Panc1 (cell line): ENCODE data around the gene ZBTB46. TPM values are rescaled to one million over a fixed set of nuclear protein-coding genes. Genes with fewer than 3 reads are reported as not detected.

Experiments used
- ATAC-seq: fragments of 200-7000 bp; cut with Tn5 transposase; 2 replicates; pipeline ENCODE4 v1.9.1; 2020; ENCODE audit warnings: mild to moderate bottlenecking, moderate library complexity
- BruUV-seq: library from RNA; stranded (reverse); fragments of 400-500 nt; replicated peaks from 2 replicates; lab custom pipeline; 2021; lab: Mats Ljungman, UMichigan
- CTCF ChIA-PET: fragments of 300-600 bp; sonication (Branson Sonifier 250); formaldehyde crosslinking; loops from one replicate; lab custom pipeline; 2022; ENCODE audit warnings: antibody characterized with exemption; lab: Charles Lee
- POLR2A ChIA-PET: fragments of 300-600 bp; sonication (Branson Sonifier 250); formaldehyde crosslinking; loops from one replicate; lab custom pipeline; 2022; ENCODE audit warnings: antibody characterized with exemption; lab: Charles Lee
- DNase-seq: peaks from one replicate; pipeline ENCODE4 v3.0.0-alpha.2; 2010; ENCODE audit warnings: low read depth, low spot score
- H3K27ac ChIP-seq: 2 replicates; pipeline ENCODE4 v1.5.1; 2011; ENCODE audit warnings: mild to moderate bottlenecking, low read length, inconsistent platforms
- H3K27me3 ChIP-seq: fragments of 200-500 bp; sonication (Bioruptor generic); 2 replicates; pipeline ENCODE4 v1.6.0; 2014; ENCODE audit warnings: low read length, inconsistent platforms; ENCODE audit not compliant: control insufficient read depth, insufficient read depth
- H3K36me3 ChIP-seq: fragments of 200-500 bp; sonication (Bioruptor generic); 2 replicates; pipeline ENCODE4 v1.5.1; 2014; ENCODE audit warnings: inconsistent platforms, mild to moderate bottlenecking, low read length, moderate library complexity; ENCODE audit not compliant: control insufficient read depth, insufficient read depth
- H3K4me1 ChIP-seq: 2 replicates; pipeline ENCODE4 v1.5.1; 2011; ENCODE audit warnings: inconsistent platforms, mild to moderate bottlenecking, low read length, moderate library complexity; ENCODE audit not compliant: control insufficient read depth, insufficient read depth
- H3K4me3 ChIP-seq, 2 experiments: 2 replicates each; pipeline ENCODE4 v1.5.1; 2011 to 2012; ENCODE audit warnings: low read depth in 2 of 2, low read length in 2 of 2, mild to moderate bottlenecking in 2 of 2, inconsistent platforms in 1 of 2, moderate library complexity in 1 of 2
- H3K9me3 ChIP-seq: fragments of 200-500 bp; sonication (Bioruptor generic); 2 replicates; pipeline ENCODE4 v1.5.1; 2014; ENCODE audit warnings: low read depth, mild to moderate bottlenecking, inconsistent platforms, low read length, moderate library complexity; ENCODE audit not compliant: control insufficient read depth, insufficient read depth
- POLR2AphosphoS5 ChIP-seq: IDR thresholded peaks from 2 replicates; pipeline ENCODE4 v1.6.1; 2012; ENCODE audit warnings: mild to moderate bottlenecking, low read depth, low read length, moderate library complexity
- SIN3A ChIP-seq: IDR thresholded peaks from 2 replicates; pipeline ENCODE4 v1.6.1; 2012; ENCODE audit warnings: low read depth, mild to moderate bottlenecking, low read length, moderate library complexity, borderline replicate concordance; ENCODE audit not compliant: insufficient read depth
- TCF7L2 ChIP-seq: IDR thresholded peaks from 2 replicates; pipeline ENCODE4 v1.6.1; 2011; ENCODE audit warnings: mild to moderate bottlenecking, low read depth, low read length, inconsistent platforms
- in situ Hi-C: cut with HindIII; loops from 2 replicates; pipeline ENCODE4 v1.10.0; 2016; ENCODE audit warnings: low sequenced_read_pairs, low pct_unique_long_range_greater_than_20kb
- intact Hi-C: fragments of 100-400 bp; cut with micrococcal nuclease; formaldehyde crosslinking; loops from one replicate; pipeline ENCODE4 v1.10.0; 2022; ENCODE audit not compliant: unreplicated experiment
- total RNA-seq: library from RNA; stranded (reverse); gene quantifications from one replicate; pipeline ENCODE4 v1.2.1, GENCODE V29; 2021; ENCODE audit not compliant: unreplicated experiment
- TF ChIP-seq, protein P1 (sequence below): fragments of 450-650 bp; IDR thresholded peaks from 2 replicates; pipeline ENCODE4 v1.5.1; 2017; ENCODE audit warnings: mild to moderate bottlenecking
- TF ChIP-seq, protein P2 (sequence below), 2 experiments: IDR thresholded peaks; 2 replicates each; pipeline ENCODE4 v1.6.1; 2011 to 2012; ENCODE audit warnings: low read depth in 2 of 2, control low read depth in 1 of 2, low read length in 1 of 2, mild to moderate bottlenecking in 1 of 2, moderate library complexity in 1 of 2; ENCODE audit not compliant: insufficient read depth in 1 of 2

Gene ZBTB46
- total RNA-seq, 1 experiment from 2014 or later: 15.2 TPM

DNA sequence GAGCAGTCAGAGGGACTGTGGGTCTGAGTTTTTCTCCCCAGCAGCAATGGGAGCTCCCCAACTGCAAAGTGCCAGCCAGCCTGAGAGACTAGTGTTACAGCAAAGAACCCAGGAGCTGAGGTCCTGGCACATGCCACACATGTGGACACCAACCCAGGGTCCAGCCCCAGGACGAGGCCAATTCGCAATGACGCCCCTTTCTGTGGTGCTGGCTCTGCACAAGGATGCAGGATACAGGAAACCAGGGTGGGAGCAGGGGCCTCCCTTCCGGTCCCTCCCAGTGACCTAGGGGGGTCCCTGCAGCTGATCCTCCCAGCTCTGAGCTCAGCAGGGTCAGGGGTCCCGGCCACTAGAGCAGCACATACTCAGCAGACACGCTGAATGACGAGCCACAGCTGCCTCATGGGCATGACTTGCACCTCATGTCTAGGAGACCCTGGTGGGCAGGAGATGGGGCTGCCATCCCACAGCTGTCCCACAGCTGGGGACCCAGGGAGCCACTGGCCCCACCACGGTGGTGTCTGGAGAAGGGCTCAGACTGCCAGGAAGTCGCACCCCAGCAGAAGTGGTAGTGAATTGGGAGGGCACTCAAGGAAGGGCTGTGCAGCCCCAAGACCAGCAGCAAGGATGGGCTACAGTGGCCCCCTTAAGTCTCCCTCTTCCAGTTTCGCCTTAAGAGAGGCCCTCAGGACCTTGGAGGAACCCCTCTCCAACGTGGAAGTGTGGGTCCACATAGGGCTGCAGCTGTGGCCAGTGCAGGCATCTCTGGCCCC lies 126.9 kb downstream of the ZBTB46 start:
- Histone ChIP-seq H3K9me3 (no peaks in the 10 kb centered on the region), H3K4me3 (no peak overlapping the region), H3K4me1 (peaks cover 51% of the 10 kb centered on the region), H3K27ac (no peak overlapping the region), H3K27me3 (no peaks in the 10 kb centered on the region), H3K36me3 (peaks cover 9% of the 10 kb centered on the region; the same call in 1 of the 2 replicates)
- TF ChIP-seq SIN3A: no peak
- TF ChIP-seq, protein P1, sequence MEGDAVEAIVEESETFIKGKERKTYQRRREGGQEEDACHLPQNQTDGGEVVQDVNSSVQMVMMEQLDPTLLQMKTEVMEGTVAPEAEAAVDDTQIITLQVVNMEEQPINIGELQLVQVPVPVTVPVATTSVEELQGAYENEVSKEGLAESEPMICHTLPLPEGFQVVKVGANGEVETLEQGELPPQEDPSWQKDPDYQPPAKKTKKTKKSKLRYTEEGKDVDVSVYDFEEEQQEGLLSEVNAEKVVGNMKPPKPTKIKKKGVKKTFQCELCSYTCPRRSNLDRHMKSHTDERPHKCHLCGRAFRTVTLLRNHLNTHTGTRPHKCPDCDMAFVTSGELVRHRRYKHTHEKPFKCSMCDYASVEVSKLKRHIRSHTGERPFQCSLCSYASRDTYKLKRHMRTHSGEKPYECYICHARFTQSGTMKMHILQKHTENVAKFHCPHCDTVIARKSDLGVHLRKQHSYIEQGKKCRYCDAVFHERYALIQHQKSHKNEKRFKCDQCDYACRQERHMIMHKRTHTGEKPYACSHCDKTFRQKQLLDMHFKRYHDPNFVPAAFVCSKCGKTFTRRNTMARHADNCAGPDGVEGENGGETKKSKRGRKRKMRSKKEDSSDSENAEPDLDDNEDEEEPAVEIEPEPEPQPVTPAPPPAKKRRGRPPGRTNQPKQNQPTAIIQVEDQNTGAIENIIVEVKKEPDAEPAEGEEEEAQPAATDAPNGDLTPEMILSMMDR: no peak
- TF ChIP-seq, protein P2, sequence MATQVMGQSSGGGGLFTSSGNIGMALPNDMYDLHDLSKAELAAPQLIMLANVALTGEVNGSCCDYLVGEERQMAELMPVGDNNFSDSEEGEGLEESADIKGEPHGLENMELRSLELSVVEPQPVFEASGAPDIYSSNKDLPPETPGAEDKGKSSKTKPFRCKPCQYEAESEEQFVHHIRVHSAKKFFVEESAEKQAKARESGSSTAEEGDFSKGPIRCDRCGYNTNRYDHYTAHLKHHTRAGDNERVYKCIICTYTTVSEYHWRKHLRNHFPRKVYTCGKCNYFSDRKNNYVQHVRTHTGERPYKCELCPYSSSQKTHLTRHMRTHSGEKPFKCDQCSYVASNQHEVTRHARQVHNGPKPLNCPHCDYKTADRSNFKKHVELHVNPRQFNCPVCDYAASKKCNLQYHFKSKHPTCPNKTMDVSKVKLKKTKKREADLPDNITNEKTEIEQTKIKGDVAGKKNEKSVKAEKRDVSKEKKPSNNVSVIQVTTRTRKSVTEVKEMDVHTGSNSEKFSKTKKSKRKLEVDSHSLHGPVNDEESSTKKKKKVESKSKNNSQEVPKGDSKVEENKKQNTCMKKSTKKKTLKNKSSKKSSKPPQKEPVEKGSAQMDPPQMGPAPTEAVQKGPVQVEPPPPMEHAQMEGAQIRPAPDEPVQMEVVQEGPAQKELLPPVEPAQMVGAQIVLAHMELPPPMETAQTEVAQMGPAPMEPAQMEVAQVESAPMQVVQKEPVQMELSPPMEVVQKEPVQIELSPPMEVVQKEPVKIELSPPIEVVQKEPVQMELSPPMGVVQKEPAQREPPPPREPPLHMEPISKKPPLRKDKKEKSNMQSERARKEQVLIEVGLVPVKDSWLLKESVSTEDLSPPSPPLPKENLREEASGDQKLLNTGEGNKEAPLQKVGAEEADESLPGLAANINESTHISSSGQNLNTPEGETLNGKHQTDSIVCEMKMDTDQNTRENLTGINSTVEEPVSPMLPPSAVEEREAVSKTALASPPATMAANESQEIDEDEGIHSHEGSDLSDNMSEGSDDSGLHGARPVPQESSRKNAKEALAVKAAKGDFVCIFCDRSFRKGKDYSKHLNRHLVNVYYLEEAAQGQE (IDR thresholded peaks at IDR 0.05; ENCODE audit: insufficient read depth in 1 of 2, low read depth in 2 of 2, low read length in 1 of 2): no peak
- TF ChIP-seq POLR2AphosphoS5: no peak
- TF ChIP-seq TCF7L2: no peak
- POLR2A ChIA-PET: no interaction called here
- DNase-seq: no peak
- in situ Hi-C loops (no loop called here), intact Hi-C loops (no loop called here)
- no peak for ATAC-seq
- CTCF ChIA-PET: no interaction called here
- no TSS peak for BruUV-seq

DNA sequence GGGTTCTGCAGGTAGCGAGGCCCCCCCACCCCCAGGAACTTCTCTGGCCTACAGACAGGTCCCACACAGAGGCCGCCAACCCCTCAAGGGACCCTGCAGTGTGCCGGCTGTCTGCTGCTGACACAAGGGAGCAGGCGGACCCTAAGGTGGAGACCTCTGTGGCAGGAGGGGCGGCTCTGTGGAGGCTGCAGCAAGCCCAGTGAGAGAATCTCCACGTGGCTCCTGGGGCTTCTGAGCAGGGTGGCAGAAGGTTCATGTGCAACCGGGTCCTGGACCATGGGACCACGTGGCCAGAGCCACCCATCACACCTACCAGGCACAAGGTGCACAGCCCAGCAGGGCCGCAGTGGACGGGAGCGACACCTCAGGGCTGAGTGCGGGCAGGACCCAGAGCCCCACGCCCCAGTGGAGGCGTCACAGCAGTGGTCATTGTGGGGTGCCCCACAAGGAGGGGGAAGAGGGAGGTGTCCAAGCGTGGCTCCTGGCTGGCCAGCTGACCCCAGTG lies 127.5 kb downstream of the ZBTB46 start:
- H3K9me3 ChIP-seq: no peaks in the 10 kb centered on the region
- H3K27ac ChIP-seq: no peak overlapping the region
- H3K4me1 ChIP-seq: peaks cover 57% of the 10 kb centered on the region
- H3K4me3 ChIP-seq: no peak overlapping the region
- no TSS peak for BruUV-seq
- ChIA-PET POLR2A (no interaction called here), CTCF (no interaction called here)
- no peak for TF ChIP-seq SIN3A
- no peak for TF ChIP-seq TCF7L2
- TF ChIP-seq, protein P2 (IDR thresholded peaks at IDR 0.05; ENCODE audit: insufficient read depth in 1 of 2, low read depth in 2 of 2, low read length in 1 of 2): no peak
- TF ChIP-seq, protein P1: no peak
- no peak; the same call in 1 of the 2 replicates for TF ChIP-seq POLR2AphosphoS5
- no peak for ATAC-seq
- peaks cover 9% of the 10 kb centered on the region; the same call in 1 of the 2 replicates for H3K36me3 ChIP-seq
- in situ Hi-C loops (no loop called here), intact Hi-C loops (no loop called here)
- no peak for DNase-seq
- H3K27me3 ChIP-seq: no peaks in the 10 kb centered on the region
